Lower lobe of right lung (tissue), 2 donors: ENCODE measurements around the gene GABRB1. TPM values are rescaled to one million over a fixed set of nuclear protein-coding genes. Genes with fewer than 3 reads are reported as not detected.

Source experiments
- ATAC-seq, 2 donors: fragments of 200-7000 bp; cut with Tn5 transposase; one replicate each; pipeline ENCODE4 v1.9.1; 2020 to 2022; ENCODE audit warnings: mild to moderate bottlenecking in 2 of 2, moderate library complexity in 2 of 2
- DNase-seq: peaks from one replicate; pipeline ENCODE4 v3.0.0-alpha.2; 2020
- H3K27ac ChIP-seq: fragments of 200-600 bp; one replicate; pipeline ENCODE4 v1.8.0; 2022
- H3K27me3 ChIP-seq: fragments of 200-600 bp; one replicate; pipeline ENCODE4 v1.8.0; 2022; ENCODE audit warnings: low read depth
- H3K36me3 ChIP-seq: fragments of 200-600 bp; one replicate; pipeline ENCODE4 v1.8.0; 2022; ENCODE audit warnings: mild to moderate bottlenecking
- H3K4me1 ChIP-seq: fragments of 200-600 bp; one replicate; pipeline ENCODE4 v1.8.0; 2022
- H3K4me3 ChIP-seq: fragments of 200-600 bp; one replicate; pipeline ENCODE4 v1.8.0; 2022; ENCODE audit warnings: mild to moderate bottlenecking
- H3K9me3 ChIP-seq: fragments of 200-600 bp; one replicate; pipeline ENCODE4 v1.8.0; 2022
- CTCF ChIP-seq: fragments of 200-600 bp; IDR thresholded peaks from one replicate; pipeline ENCODE4 v1.8.0; 2022; ENCODE audit warnings: antibody characterized with exemption, mild to moderate bottlenecking
- intact Hi-C: fragments of 100-400 bp; cut with DNase I; formaldehyde crosslinking; loops from one replicate; pipeline ENCODE4 v1.11.0; 2022
- total RNA-seq: library from RNA; stranded (reverse); fragmentation: NEBNext Ultra II Directional; extraction: Animal tissue kit (Norgen Biotek cat#: 25700); gene quantifications from one replicate; pipeline ENCODE4 v1.2.1, GENCODE V29; 2021
- donor health status: DM: no; HTN: yes; CAD: no; lungs with severe emphysema.

The GABRB1 gene
- total RNA-seq, 1 donor from 2014 or later, result not detected

DNA sequence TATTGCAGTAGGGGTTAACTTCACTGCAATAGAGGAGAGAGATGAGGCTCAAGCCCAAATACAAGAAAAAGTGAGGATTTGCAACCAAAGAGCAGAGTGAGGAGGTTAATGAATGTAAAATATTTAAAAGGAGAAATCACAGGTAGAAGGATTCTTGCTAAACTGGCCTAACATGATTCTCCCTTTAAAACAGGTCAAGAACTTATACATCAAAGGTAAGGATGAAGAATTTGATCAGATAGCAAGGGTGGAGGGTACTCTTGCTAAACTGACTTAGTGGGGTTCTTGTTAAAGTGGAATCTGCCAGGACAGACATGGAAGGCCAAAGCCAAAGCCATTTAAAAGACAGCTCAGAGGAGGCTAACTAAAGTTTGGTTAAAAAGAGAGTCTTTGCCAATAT is 193.0 kb downstream of the GABRB1 start:
- ATAC-seq (no peak), DNase-seq (no peak)
- H3K27me3 ChIP-seq, result no peaks in the 10 kb centered on the region
- H3K4me3 ChIP-seq, result no peak overlapping the region
- no peak overlapping the region for H3K27ac ChIP-seq
- no peaks in the 10 kb centered on the region for H3K4me1 ChIP-seq
- intact Hi-C loops, result no loop called here
- H3K36me3 ChIP-seq, result no peaks in the 10 kb centered on the region
- H3K9me3 ChIP-seq, result no peaks in the 10 kb centered on the region
- no peak for TF ChIP-seq CTCF

- Histone ChIP-seq H3K9me3 (no peaks in the 10 kb centered on the region), H3K36me3 (no peaks in the 10 kb centered on the region), H3K4me3 (no peak overlapping the region), H3K4me1 (no peaks in the 10 kb centered on the region), H3K27me3 (no peaks in the 10 kb centered on the region), H3K27ac (no peak overlapping the region)
- intact Hi-C loops, result no loop called here
- ATAC-seq, result no peak
- no peak for DNase-seq
- TF ChIP-seq CTCF, result no peak
Observed at GRCh38 chr4:47235721-47236120, 204.4 kb downstream of the GABRB1 start.

DNA sequence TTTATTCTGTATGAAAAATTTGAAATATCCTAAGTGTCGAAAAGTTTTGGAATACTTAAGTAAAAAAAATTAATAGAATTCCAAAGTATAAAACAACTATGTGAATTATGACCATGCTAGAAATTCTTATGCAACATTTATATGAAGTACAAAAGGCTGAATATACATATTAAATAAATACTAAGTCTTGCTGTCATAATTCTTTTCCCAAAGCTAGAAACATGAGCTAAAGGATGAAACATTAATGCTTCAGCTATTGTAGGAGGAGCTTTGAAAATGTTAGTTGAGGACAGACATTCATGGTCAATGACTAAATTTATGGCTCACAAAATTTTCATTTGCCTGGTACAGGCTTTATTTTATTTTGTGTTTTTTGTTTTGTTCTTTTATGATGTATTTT is 207.3 kb downstream of the GABRB1 start:
- Histone ChIP-seq H3K4me1 (no peaks in the 10 kb centered on the region), H3K9me3 (no peaks in the 10 kb centered on the region), H3K4me3 (no peak overlapping the region), H3K36me3 (no peaks in the 10 kb centered on the region), H3K27me3 (no peaks in the 10 kb centered on the region), H3K27ac (no peak overlapping the region)
- intact Hi-C loops, result no loop called here
- no peak for ATAC-seq
- TF ChIP-seq CTCF, result no peak
- DNase-seq, result no peak

GRCh38 chr4:47239649-47240048 is 208.3 kb downstream of the GABRB1 start:
- no peak for ATAC-seq
- Histone ChIP-seq H3K4me1 (no peaks in the 10 kb centered on the region), H3K4me3 (no peak overlapping the region), H3K9me3 (no peaks in the 10 kb centered on the region), H3K27me3 (no peaks in the 10 kb centered on the region), H3K27ac (no peak overlapping the region), H3K36me3 (no peaks in the 10 kb centered on the region)
- no peak for DNase-seq
- no peak for TF ChIP-seq CTCF
- intact Hi-C loops, result no loop called here

GRCh38 chr4:47251348-47252135 is 220.2 kb downstream of the GABRB1 start:
- no peaks in the 10 kb centered on the region for H3K27me3 ChIP-seq
- no peaks in the 10 kb centered on the region for H3K9me3 ChIP-seq
- no peaks in the 10 kb centered on the region for H3K4me1 ChIP-seq
- no peak overlapping the region for H3K27ac ChIP-seq
- no peak overlapping the region for H3K4me3 ChIP-seq
- TF ChIP-seq CTCF, result no peak
- DNase-seq (no peak), ATAC-seq (no peak)
- no peaks in the 10 kb centered on the region for H3K36me3 ChIP-seq
- intact Hi-C loops, result no loop called here
